Measurements from ENCODE around the gene PTPRH.

DNA sequence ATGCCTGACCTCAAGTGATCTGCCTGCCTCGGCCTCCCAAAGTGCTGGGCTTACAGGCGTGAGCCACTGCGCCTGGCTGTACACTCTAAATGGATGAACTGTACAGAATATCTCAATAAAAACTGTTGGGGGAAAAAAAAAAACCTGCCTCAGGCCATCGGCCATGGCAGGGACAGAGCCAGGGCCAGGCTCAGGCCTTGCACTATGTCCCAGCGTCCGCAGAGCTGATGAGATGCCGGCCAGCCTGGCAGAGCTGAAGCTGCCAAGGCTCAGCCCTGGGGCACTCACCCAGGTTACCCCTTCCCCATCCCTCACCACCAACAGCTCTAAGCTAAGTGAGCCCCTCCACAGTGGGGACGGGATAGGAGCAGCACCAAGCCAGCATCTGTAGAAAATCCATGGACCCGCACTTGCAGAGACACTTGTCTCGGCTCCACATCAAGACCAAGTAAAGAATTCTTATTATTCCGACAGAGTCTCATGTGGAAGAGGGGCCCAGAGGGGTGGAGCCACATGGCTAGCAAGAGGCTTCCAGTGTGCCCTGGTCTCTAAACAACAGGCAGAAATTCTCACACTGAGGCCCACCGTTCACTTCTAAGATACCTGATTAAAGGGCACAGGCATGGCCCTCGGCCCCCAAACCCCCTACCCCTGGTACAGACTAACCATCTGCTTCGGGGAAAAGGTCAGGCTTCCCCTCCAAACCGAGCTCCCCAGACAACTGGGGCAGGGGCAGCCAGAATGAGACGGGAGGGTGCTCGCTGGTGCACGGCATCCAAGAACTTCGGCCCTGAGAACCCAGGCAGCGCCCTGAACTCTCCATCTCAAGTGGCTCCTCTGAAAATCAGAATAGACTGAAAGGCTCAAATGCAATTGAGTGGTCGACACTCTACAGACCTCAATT lies 43.7 kb upstream of the PTPRH start:
- TF ChIP-seq, protein P1, sequence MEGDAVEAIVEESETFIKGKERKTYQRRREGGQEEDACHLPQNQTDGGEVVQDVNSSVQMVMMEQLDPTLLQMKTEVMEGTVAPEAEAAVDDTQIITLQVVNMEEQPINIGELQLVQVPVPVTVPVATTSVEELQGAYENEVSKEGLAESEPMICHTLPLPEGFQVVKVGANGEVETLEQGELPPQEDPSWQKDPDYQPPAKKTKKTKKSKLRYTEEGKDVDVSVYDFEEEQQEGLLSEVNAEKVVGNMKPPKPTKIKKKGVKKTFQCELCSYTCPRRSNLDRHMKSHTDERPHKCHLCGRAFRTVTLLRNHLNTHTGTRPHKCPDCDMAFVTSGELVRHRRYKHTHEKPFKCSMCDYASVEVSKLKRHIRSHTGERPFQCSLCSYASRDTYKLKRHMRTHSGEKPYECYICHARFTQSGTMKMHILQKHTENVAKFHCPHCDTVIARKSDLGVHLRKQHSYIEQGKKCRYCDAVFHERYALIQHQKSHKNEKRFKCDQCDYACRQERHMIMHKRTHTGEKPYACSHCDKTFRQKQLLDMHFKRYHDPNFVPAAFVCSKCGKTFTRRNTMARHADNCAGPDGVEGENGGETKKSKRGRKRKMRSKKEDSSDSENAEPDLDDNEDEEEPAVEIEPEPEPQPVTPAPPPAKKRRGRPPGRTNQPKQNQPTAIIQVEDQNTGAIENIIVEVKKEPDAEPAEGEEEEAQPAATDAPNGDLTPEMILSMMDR (IDR thresholded peaks at IDR 0.05) = no peak
- TF ChIP-seq RAD21 (IDR thresholded peaks at IDR 0.05; ENCODE audit: low read length) (no peak), TCF12 (IDR thresholded peaks at IDR 0.05) (no peak)
- TF ChIP-seq, protein P2, sequence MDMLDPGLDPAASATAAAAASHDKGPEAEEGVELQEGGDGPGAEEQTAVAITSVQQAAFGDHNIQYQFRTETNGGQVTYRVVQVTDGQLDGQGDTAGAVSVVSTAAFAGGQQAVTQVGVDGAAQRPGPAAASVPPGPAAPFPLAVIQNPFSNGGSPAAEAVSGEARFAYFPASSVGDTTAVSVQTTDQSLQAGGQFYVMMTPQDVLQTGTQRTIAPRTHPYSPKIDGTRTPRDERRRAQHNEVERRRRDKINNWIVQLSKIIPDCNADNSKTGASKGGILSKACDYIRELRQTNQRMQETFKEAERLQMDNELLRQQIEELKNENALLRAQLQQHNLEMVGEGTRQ (IDR thresholded peaks at IDR 0.05; ENCODE audit: borderline replicate concordance, low read depth, low read length) = no peak

All from SK-N-SH (cell line).